Tibial artery (tissue), 4 donors: ENCODE results near the gene MSGN1.

Source experiments
- DNase-seq, 2 donors: peaks; one replicate each; pipeline ENCODE4 v3.0.0-alpha.2; 2019
- H3K27ac ChIP-seq, 2 donors: fragments of 200-600 bp; sonication (generic) in 1 of 2; 1 replicate in 1 of 2; 2 replicates in 1 of 2; pipeline ENCODE4 v1.5.1; 2018 to 2019; ENCODE audit warnings: mild to moderate bottlenecking in 1 of 2
- H3K27me3 ChIP-seq, 2 donors: fragments of 200-600 bp; sonication (generic) in 1 of 2; one replicate each; pipeline versions ENCODE4 v1.5.1 to v1.6.0; 2016 to 2019
- H3K36me3 ChIP-seq, 3 donors: fragments of 200-600 bp; sonication (generic) in 2 of 3; one replicate each; pipeline ENCODE4 v1.5.1; 2016 to 2019; ENCODE audit warnings: mild to moderate bottlenecking in 2 of 3
- H3K4me1 ChIP-seq, 4 donors: fragments of 200-600 bp; sonication (generic) in 2 of 4; 1 replicate in 3 of 4; 2 replicates in 1 of 4; pipeline ENCODE4 v1.5.1; 2016 to 2019
- H3K4me3 ChIP-seq, 2 donors: fragments of 200-600 bp; sonication (generic) in 1 of 2; 1 replicate in 1 of 2; 2 replicates in 1 of 2; pipeline ENCODE4 v1.5.1; 2018 to 2019; ENCODE audit warnings: mild to moderate bottlenecking in 2 of 2
- H3K9me3 ChIP-seq, 3 donors: fragments of 200-600 bp; sonication (generic) in 1 of 3; one replicate each; pipeline ENCODE4 v1.5.1; 2016 to 2019
- CTCF ChIP-seq, 2 experiments: fragments of 200-600 bp in 1 of 2; fragments of 450-650 bp in 1 of 2; IDR thresholded peaks; one replicate each; pipeline ENCODE4 v1.5.1; 2017 to 2019; ENCODE audit warnings: antibody characterized with exemption in 2 of 2, mild to moderate bottlenecking in 1 of 2, moderate library complexity in 1 of 2
- intact Hi-C: fragments of 100-400 bp; cut with DNase I; formaldehyde crosslinking; loops from one replicate; pipeline ENCODE4 v1.15.0; 2023; ENCODE audit warnings: low total_unique reads

MSGN1 gene

GRCh38 chr2:17792515-17792914 is 23.7 kb upstream of the MSGN1 start:
- no peak for TF ChIP-seq CTCF (IDR thresholded peaks at IDR 0.05)
- no peak overlapping the region for H3K4me3 ChIP-seq

GRCh38 chr2:17793296-17793695 is 23.0 kb upstream of the MSGN1 start:
- DNase-seq, result no peak
- Histone ChIP-seq H3K27me3 (peaks cover 0 to 3% of the 10 kb centered on the region in 2 donors), H3K36me3 (no peaks in the 10 kb centered on the region), H3K9me3 (no peaks in the 10 kb centered on the region), H3K4me3 (no peak overlapping the region), H3K27ac (no peak overlapping the region), H3K4me1 (no peaks in the 10 kb centered on the region)
- intact Hi-C loops, result no loop called here
- TF ChIP-seq CTCF (IDR thresholded peaks at IDR 0.05), result no peak

More at GRCh38 chr2:17792515-17792914, 23.7 kb upstream of the MSGN1 start:
- intact Hi-C loops, result no loop called here
- Histone ChIP-seq H3K27ac (no peak overlapping the region), H3K4me1 (no peaks in the 10 kb centered on the region), H3K27me3 (peaks cover 0 to 3% of the 10 kb centered on the region in 2 donors), H3K36me3 (no peaks in the 10 kb centered on the region), H3K9me3 (no peaks in the 10 kb centered on the region)
- no peak for DNase-seq

GRCh38 chr2:17793803-17794354 is 22.4 kb upstream of the MSGN1 start:
- intact Hi-C loops, result no loop called here
- H3K9me3 ChIP-seq, result no peaks in the 10 kb centered on the region
- no peak for TF ChIP-seq CTCF (IDR thresholded peaks at IDR 0.05)
- no peak for DNase-seq
- H3K27me3 ChIP-seq, result peaks cover 0 to 3% of the 10 kb centered on the region in 2 donors
- H3K4me3 ChIP-seq, result no peak overlapping the region
- H3K27ac ChIP-seq, result no peak overlapping the region
- H3K36me3 ChIP-seq, result no peaks in the 10 kb centered on the region
- no peaks in the 10 kb centered on the region for H3K4me1 ChIP-seq

GRCh38 chr2:17795309-17795708 is 21.0 kb upstream of the MSGN1 start:
- Histone ChIP-seq H3K4me3 (no peak overlapping the region), H3K4me1 (no peaks in the 10 kb centered on the region), H3K36me3 (no peaks in the 10 kb centered on the region), H3K9me3 (no peaks in the 10 kb centered on the region), H3K27me3 (peaks cover 0 to 6% of the 10 kb centered on the region in 2 donors), H3K27ac (no peak overlapping the region)
- no peak for TF ChIP-seq CTCF (IDR thresholded peaks at IDR 0.05)
- no peak for DNase-seq
- intact Hi-C loops, result no loop called here

GRCh38 chr2:17798338-17798737 is 17.9 kb upstream of the MSGN1 start:
- no peak for TF ChIP-seq CTCF (IDR thresholded peaks at IDR 0.05)
- H3K4me1 ChIP-seq, result no peaks in the 10 kb centered on the region
- intact Hi-C loops, result no loop called here

More at GRCh38 chr2:17798338-17798737, 17.9 kb upstream of the MSGN1 start:
- no peak for DNase-seq
- H3K27me3 ChIP-seq, result peaks cover 0 to 2% of the 10 kb centered on the region in 2 donors
- no peaks in the 10 kb centered on the region for H3K36me3 ChIP-seq
- no peak overlapping the region for H3K4me3 ChIP-seq
- no peaks in the 10 kb centered on the region for H3K9me3 ChIP-seq
- H3K27ac ChIP-seq, result no peak overlapping the region
